OCI-LY7 (cell line): ENCODE results near the gene CEND1. TPM values are rescaled to one million over a fixed set of nuclear protein-coding genes. Genes with fewer than 3 reads are reported as not detected.

Experiments used
- BruUV-seq: library from RNA; stranded (reverse); fragments of 400-500 nt; replicated peaks from 2 replicates; lab custom pipeline; 2021; lab: Mats Ljungman, UMichigan
- CTCF ChIA-PET: fragments of 300-600 bp; sonication (Branson Sonifier 250); formaldehyde crosslinking; loops from one replicate; lab custom pipeline; 2022; ENCODE audit warnings: antibody characterized with exemption; ENCODE audit not compliant: unreplicated experiment; lab: Charles Lee
- POLR2A ChIA-PET: fragments of 300-600 bp; sonication (Branson Sonifier 250); formaldehyde crosslinking; loops from one replicate; lab custom pipeline; 2022; ENCODE audit warnings: antibody characterized with exemption; lab: Charles Lee
- DNase-seq: peaks from one replicate; pipeline ENCODE4 v3.0.0-alpha.2; 2015; ENCODE audit warnings: low spot score
- H2AFZ ChIP-seq: fragments of 200-600 bp; sonication (generic), shearing (Covaris generic); 2 replicates; pipeline ENCODE4 v1.6.1; 2014; ENCODE audit warnings: mild to moderate bottlenecking, antibody characterized with exemption, low read length, moderate library complexity
- H3K27ac ChIP-seq: fragments of 200-600 bp; sonication (generic); 2 replicates; pipeline ENCODE4 v1.5.1; 2014; ENCODE audit warnings: mixed run types, low read depth, mild to moderate bottlenecking, moderate library complexity, low read length, inconsistent platforms; ENCODE audit not compliant: poor library complexity, severe bottlenecking
- H3K36me3 ChIP-seq: fragments of 200-600 bp; sonication (generic); 2 replicates; pipeline ENCODE4 v1.6.1; 2014; ENCODE audit warnings: mild to moderate bottlenecking, antibody characterized with exemption, low read length, moderate library complexity, mixed read lengths; ENCODE audit not compliant: insufficient read depth
- H3K4me1 ChIP-seq: fragments of 200-600 bp; sonication (generic); 2 replicates; pipeline ENCODE4 v1.5.1; 2014; ENCODE audit warnings: mild to moderate bottlenecking, low read length; ENCODE audit not compliant: insufficient read depth, poor library complexity, severe bottlenecking
- H3K4me2 ChIP-seq: fragments of 200-600 bp; sonication (generic); 2 replicates; pipeline ENCODE4 v1.6.1; 2014; ENCODE audit warnings: mild to moderate bottlenecking, low read length
- H3K4me3 ChIP-seq: fragments of 200-600 bp; sonication (generic); 2 replicates; pipeline ENCODE4 v1.5.1; 2014; ENCODE audit warnings: mild to moderate bottlenecking, low read depth, low read length; ENCODE audit not compliant: poor library complexity, severe bottlenecking
- H3K79me2 ChIP-seq: fragments of 200-600 bp; sonication (generic); 2 replicates; pipeline ENCODE4 v1.6.1; 2016; ENCODE audit warnings: low read depth, mild to moderate bottlenecking, low read length, moderate library complexity, mixed read lengths; ENCODE audit not compliant: insufficient read depth
- H3K9me2 ChIP-seq: fragments of 200-600 bp; sonication (generic); 2 replicates; pipeline ENCODE4 v1.6.1; 2016; ENCODE audit warnings: mild to moderate bottlenecking, low read length, mixed read lengths; ENCODE audit not compliant: insufficient read depth
- H3K9me3 ChIP-seq: fragments of 200-600 bp; sonication (generic); 2 replicates; pipeline ENCODE4 v1.6.1; 2014; ENCODE audit warnings: mild to moderate bottlenecking, mixed run types, low read length, mixed read lengths
- H4K20me1 ChIP-seq: fragments of 200-600 bp; sonication (generic); 2 replicates; pipeline ENCODE4 v1.6.1; 2014; ENCODE audit warnings: mild to moderate bottlenecking, antibody characterized with exemption, low read length, moderate library complexity, mixed read lengths; ENCODE audit not compliant: insufficient read depth
- CTCF ChIP-seq: fragments of 200-600 bp; sonication (generic); conservative IDR thresholded peaks from 2 replicates; pipeline ENCODE4 v1.5.1; 2014; ENCODE audit warnings: mild to moderate bottlenecking, antibody characterized with exemption, low read length, moderate library complexity, mixed read lengths
- EZH2phosphoT487 ChIP-seq: fragments of 200-600 bp; sonication (generic); IDR thresholded peaks from 2 replicates; pipeline ENCODE4 v1.6.1; 2018; ENCODE audit warnings: low read depth, borderline replicate concordance, mild to moderate bottlenecking, mixed run types, antibody characterized with exemption, low read length, moderate library complexity, mixed read lengths
- intact Hi-C: fragments of 100-400 bp; cut with micrococcal nuclease; formaldehyde crosslinking; loops from one replicate; pipeline ENCODE4 v1.10.0; 2022; ENCODE audit not compliant: unreplicated experiment
- total RNA-seq, 2 experiments: library from RNA; depleted of rRNA in 1 of 2; stranded (reverse); fragments of >200 nt in 1 of 2; shearing (Covaris generic) in 1 of 2; gene quantifications; 2 replicates each; pipeline ENCODE4 v1.2.3, GENCODE V29; 2014 to 2022

CEND1 gene
- total RNA-seq, 2 experiments from 2014 or later, result 17.5 to 32.5 TPM

- intact Hi-C loops, result no loop called here
- no peak overlapping the region for H3K27ac ChIP-seq
- CTCF ChIA-PET, result no interaction called here
These were observed 31.0 kb upstream of the CEND1 start for GRCh38 chr11:820655-821511.

GRCh38 chr11:819943-820649 lies 30.2 kb upstream of the CEND1 start:
- intact Hi-C loops, result no loop called here
- H2AFZ ChIP-seq, result 0 out of 2 replicates have a peak overlapping the region, but pooled peaks have one; percentile 14
- H3K79me2 ChIP-seq, result no peaks in the 10 kb centered on the region
- H3K9me3 ChIP-seq, result no peaks in the 10 kb centered on the region
- BruUV-seq, result no TSS peak
- H3K4me2 ChIP-seq, result peak overlapping the region; percentile 97
- peak overlapping the region; percentile 76 for H3K4me3 ChIP-seq
- H3K27ac ChIP-seq, result peak overlapping the region; percentile 34
- TF ChIP-seq CTCF (no peak), EZH2phosphoT487 (no peak)
- no peaks in the 10 kb centered on the region for H3K9me2 ChIP-seq
- peak; percentile 92 for DNase-seq
- H3K4me1 ChIP-seq, result peaks cover 17% of the 10 kb centered on the region
- POLR2A ChIA-PET, result interaction anchor here (1.1 to 1.8 kb wide), 4 partner anchors 8 to 11 kb away, joined by 3 to 11 read pairs (median 4); partner anchors contain the start of genes CRACR2B and RPLP2
- H3K36me3 ChIP-seq, result peaks cover 14% of the 10 kb centered on the region; the same call in 1 of the 2 replicates
- no peaks in the 10 kb centered on the region for H4K20me1 ChIP-seq
- CTCF ChIA-PET, result interaction anchor here (0.6 kb wide), 1 partner anchor 96 kb away, joined by 3 read pairs; no protein-coding TSS in a partner anchor

More at GRCh38 chr11:820655-821511, 31.0 kb upstream of the CEND1 start:
- peak overlapping the region; percentile 97 for H3K4me2 ChIP-seq
- BruUV-seq, result no TSS peak
- peaks cover 17% of the 10 kb centered on the region for H3K4me1 ChIP-seq
- POLR2A ChIA-PET, result no interaction called here
- H3K9me2 ChIP-seq, result no peaks in the 10 kb centered on the region
- H4K20me1 ChIP-seq, result no peaks in the 10 kb centered on the region
- H3K9me3 ChIP-seq, result no peaks in the 10 kb centered on the region
- H3K4me3 ChIP-seq, result peak overlapping the region; percentile 76
- no peak overlapping the region for H2AFZ ChIP-seq
- DNase-seq, result no peak
- no peaks in the 10 kb centered on the region for H3K79me2 ChIP-seq
- H3K36me3 ChIP-seq, result peaks cover 6% of the 10 kb centered on the region; the same call in 1 of the 2 replicates
- no peak for TF ChIP-seq EZH2phosphoT487
- no peak for TF ChIP-seq CTCF
